Neural crest cell (in vitro differentiated cells): Measurements from ENCODE around the gene SPRED1. TPM values are rescaled to one million over a fixed set of nuclear protein-coding genes. Genes with fewer than 3 reads are reported as not detected.

Experiments used
- DNase-seq: peaks from one replicate; pipeline ENCODE4 v3.0.0; 2021; ENCODE audit warnings: low read depth, mixed read lengths, low spot score
- H3K27ac Mint-ChIP-seq: one replicate; pipeline ENCODE4 v1.8.0; 2021; ENCODE audit warnings: mild to moderate bottlenecking, mixed read lengths; ENCODE audit not compliant: unreplicated experiment
- H3K27me3 Mint-ChIP-seq: 2 replicates; pipeline ENCODE4 v1.8.0; 2021; ENCODE audit warnings: low read depth, mild to moderate bottlenecking, mixed read lengths
- H3K36me3 Mint-ChIP-seq: 2 replicates; pipeline ENCODE4 v1.8.0; 2021; ENCODE audit warnings: low read depth, mild to moderate bottlenecking, mixed read lengths
- H3K4me1 Mint-ChIP-seq: 2 replicates; pipeline ENCODE4 v1.8.0; 2021; ENCODE audit warnings: mixed read lengths
- H3K4me3 Mint-ChIP-seq: one replicate; pipeline ENCODE4 v1.8.0; 2021; ENCODE audit warnings: mild to moderate bottlenecking, mixed read lengths
- H3K9me3 Mint-ChIP-seq: 2 replicates; pipeline ENCODE4 v1.8.0; 2021; ENCODE audit warnings: mixed read lengths
- CTCF ChIP-seq: fragments of 200-600 bp; sonication (generic); conservative IDR thresholded peaks from 2 replicates; pipeline ENCODE4 v1.5.0; 2021; ENCODE audit warnings: antibody characterized with exemption, mild to moderate bottlenecking
- total RNA-seq: library from RNA; stranded (reverse); gene quantifications from 2 replicates; pipeline ENCODE4 v1.2.1, GENCODE V29; 2021

Gene SPRED1
- total RNA-seq, 1 donor from 2014 or later, result 44.2 TPM

- Mint-ChIP-seq H3K27ac (no peak overlapping the region), H3K4me1 (peaks cover 42% of the 10 kb centered on the region), H3K27me3 (no peaks in the 10 kb centered on the region), H3K9me3 (no peaks in the 10 kb centered on the region), H3K36me3 (no peaks in the 10 kb centered on the region), H3K4me3 (peak overlapping the region; percentile 7)
- no peak for TF ChIP-seq CTCF
- no peak for DNase-seq
Measured at GRCh38 chr15:38260077-38260476, 7.4 kb downstream of the SPRED1 start.

GRCh38 chr15:38263251-38263650 lies 10.6 kb downstream of the SPRED1 start:
- TF ChIP-seq CTCF, result no peak
- Mint-ChIP-seq H3K27me3 (no peaks in the 10 kb centered on the region), H3K4me1 (peaks cover 30% of the 10 kb centered on the region), H3K27ac (no peak overlapping the region), H3K4me3 (no peak overlapping the region), H3K9me3 (no peaks in the 10 kb centered on the region), H3K36me3 (peaks cover under 1% of the 10 kb centered on the region)
- no peak for DNase-seq

- no peaks in the 10 kb centered on the region for H3K27me3 Mint-ChIP-seq
- TF ChIP-seq CTCF, result no peak
Measured at GRCh38 chr15:38263996-38264395, 11.4 kb downstream of the SPRED1 start.

GRCh38 chr15:38266247-38266986 lies 13.8 kb downstream of the SPRED1 start:
- no peak overlapping the region for H3K4me3 Mint-ChIP-seq
- no peak for TF ChIP-seq CTCF
- no peak for DNase-seq
- H3K27me3 Mint-ChIP-seq, result no peaks in the 10 kb centered on the region
- no peaks in the 10 kb centered on the region for H3K9me3 Mint-ChIP-seq
- peaks cover 5% of the 10 kb centered on the region for H3K36me3 Mint-ChIP-seq
- peak overlapping the region; percentile 59 for H3K27ac Mint-ChIP-seq
- peaks cover 29% of the 10 kb centered on the region for H3K4me1 Mint-ChIP-seq

More at GRCh38 chr15:38263996-38264395, 11.4 kb downstream of the SPRED1 start:
- Mint-ChIP-seq H3K4me1 (peaks cover 31% of the 10 kb centered on the region), H3K27ac (no peak overlapping the region), H3K36me3 (peaks cover 2% of the 10 kb centered on the region), H3K4me3 (no peak overlapping the region), H3K9me3 (no peaks in the 10 kb centered on the region)
- no peak for DNase-seq

- DNase-seq, result no peak
- no peak overlapping the region for H3K27ac Mint-ChIP-seq
- peaks cover 8% of the 10 kb centered on the region for H3K36me3 Mint-ChIP-seq
- no peaks in the 10 kb centered on the region for H3K27me3 Mint-ChIP-seq
- TF ChIP-seq CTCF, result no peak
- H3K4me1 Mint-ChIP-seq, result peaks cover 31% of the 10 kb centered on the region
- no peaks in the 10 kb centered on the region for H3K9me3 Mint-ChIP-seq
- no peak overlapping the region for H3K4me3 Mint-ChIP-seq
Measured at GRCh38 chr15:38267421-38268022, 14.9 kb downstream of the SPRED1 start.
